K562 (cell line): ENCODE results near the gene ANKRD13C. TPM values are rescaled to one million over a fixed set of nuclear protein-coding genes. Genes with fewer than 3 reads are reported as not detected.

Source experiments
- ARID1B ChIP-seq: fragments of 450-650 bp; IDR thresholded peaks from 2 replicates; pipeline ENCODE4 v1.6.1; 2016; ENCODE audit warnings: antibody characterized with exemption, mild to moderate bottlenecking, inconsistent platforms
- CAMTA2 ChIP-seq: fragments of 250-450 bp; sonication (Bioruptor Pico); conservative IDR thresholded peaks from 2 replicates; pipeline ENCODE4 v1.5.1; 2022
- CBX3 ChIP-seq, 2 experiments: IDR thresholded peaks; 1 replicate in 1 of 2; 2 replicates in 1 of 2; pipeline ENCODE4 v1.6.1; 2012; ENCODE audit warnings: inconsistent platforms in 2 of 2, low read length in 2 of 2, borderline replicate concordance in 1 of 2, control low read depth in 1 of 2
- CREM ChIP-seq: IDR thresholded peaks from 2 replicates; pipeline ENCODE4 v1.6.1; 2014; ENCODE audit warnings: antibody characterized with exemption, low read depth
- DIDO1 ChIP-seq: fragments of 450-650 bp; IDR thresholded peaks from 2 replicates; pipeline ENCODE4 v1.6.1; 2016; ENCODE audit warnings: low read depth, missing biosample characterization, missing genetic modification characterization
- DPF2 ChIP-seq: fragments of 450-650 bp; IDR thresholded peaks from 2 replicates; pipeline ENCODE4 v1.6.1; 2016
- ELF1 ChIP-seq: fragments of 200-800 bp; sonication (Bioruptor generic); IDR thresholded peaks from 2 replicates; pipeline ENCODE4 v1.6.1; 2016; ENCODE audit warnings: missing genetic modification characterization, missing compliant biosample characterization
- ERF ChIP-seq: fragments of 450-650 bp; formaldehyde crosslinking; IDR thresholded peaks from 2 replicates; pipeline ENCODE4 v1.4.0; 2020; ENCODE audit warnings: mild to moderate bottlenecking, mixed read lengths
- ETV1 ChIP-seq: fragments of 450-650 bp; conservative IDR thresholded peaks from 2 replicates; pipeline ENCODE4 v1.6.1; 2016; ENCODE audit warnings: missing genetic modification characterization, control low read depth, low read depth, missing compliant biosample characterization
- GABPA ChIP-seq: fragments of 200-800 bp; sonication (Bioruptor generic); conservative IDR thresholded peaks from 2 replicates; pipeline ENCODE4 v1.6.1; 2016; ENCODE audit warnings: low read depth, missing genetic modification characterization, missing compliant biosample characterization
- HNRNPK ChIP-seq: fragments of 200-400 bp; formaldehyde crosslinking; IDR thresholded peaks from one replicate; pipeline ENCODE4 v1.6.1; 2018; ENCODE audit warnings: mild to moderate bottlenecking, low read depth, low read length; ENCODE audit not compliant: poor library complexity, severe bottlenecking
- IFI16 ChIP-seq: fragments of 250-450 bp; sonication (Bioruptor Pico); IDR thresholded peaks from 2 replicates; pipeline ENCODE4 v2.1.2; 2022; ENCODE audit warnings: mild to moderate bottlenecking, inconsistent platforms
- IRF2 ChIP-seq: sonication (generic); formaldehyde crosslinking; IDR thresholded peaks from 2 replicates; pipeline ENCODE4 v1.8.1; 2022; ENCODE audit warnings: mild to moderate bottlenecking, missing genetic modification reagents
- JUND ChIP-seq, 2 experiments: IDR thresholded peaks; 2 replicates in 1 of 2; 3 replicates in 1 of 2; pipeline ENCODE4 v1.6.1; 2011; ENCODE audit warnings: borderline replicate concordance in 2 of 2, low read depth in 2 of 2, low read length in 2 of 2, improper control_type of control experiment in 1 of 2, missing biosample characterization in 1 of 2, missing genetic modification characterization in 1 of 2, missing genetic modification reagents in 1 of 2
- L3MBTL2 ChIP-seq: fragments of 450-650 bp; IDR thresholded peaks from 2 replicates; pipeline ENCODE4 v1.6.1; 2016; ENCODE audit warnings: mild to moderate bottlenecking, moderate library complexity
- MIER1 ChIP-seq: fragments of 450-650 bp; IDR thresholded peaks from 2 replicates; pipeline ENCODE4 v1.6.1; 2016; ENCODE audit warnings: antibody characterized with exemption, mild to moderate bottlenecking, low read depth
- MTA3 ChIP-seq: fragments of 450-650 bp; formaldehyde crosslinking; IDR thresholded peaks from 2 replicates; pipeline ENCODE4 v1.6.1; 2017; ENCODE audit warnings: mild to moderate bottlenecking, borderline replicate concordance
- NCOA4 ChIP-seq: fragments of 450-650 bp; IDR thresholded peaks from 2 replicates; pipeline ENCODE4 v1.6.1; 2018; ENCODE audit warnings: mild to moderate bottlenecking; ENCODE audit not compliant: partially characterized antibody
- NCOR1 ChIP-seq: fragments of 450-650 bp; IDR thresholded peaks from 2 replicates; pipeline ENCODE4 v1.6.1; 2016; ENCODE audit warnings: mild to moderate bottlenecking, moderate library complexity
- NR1H2 ChIP-seq: sonication (generic); formaldehyde crosslinking; IDR thresholded peaks from 2 replicates; pipeline ENCODE4 v1.4.0; 2020; ENCODE audit warnings: mild to moderate bottlenecking, missing genetic modification reagents
- PHB2 ChIP-seq: fragments of 450-650 bp; IDR thresholded peaks from 2 replicates; pipeline ENCODE4 v1.6.1; 2017; ENCODE audit warnings: low read depth
- RBM25 ChIP-seq: fragments of 200-400 bp; formaldehyde crosslinking; IDR thresholded peaks from 2 replicates; pipeline ENCODE4 v1.6.1; 2018; ENCODE audit warnings: low read length, low read depth, moderate library complexity; ENCODE audit not compliant: severe bottlenecking
- SAP30 ChIP-seq: fragments of 200-600 bp; sonication (generic); IDR thresholded peaks from 2 replicates; pipeline ENCODE4 v1.6.1; 2012; ENCODE audit warnings: borderline replicate concordance, low read depth, mild to moderate bottlenecking, moderate library complexity, low read length, control low read depth, inconsistent platforms; ENCODE audit not compliant: insufficient read depth, poor library complexity, severe bottlenecking
- STAT5A ChIP-seq: IDR thresholded peaks from 2 replicates; pipeline ENCODE4 v1.6.1; 2012; ENCODE audit warnings: low read length, inconsistent platforms, borderline replicate concordance
- TBP ChIP-seq: optimal IDR thresholded peaks from 2 replicates; pipeline ENCODE3; 2011; ENCODE audit warnings: low read depth, low read length, improper control_type of control experiment
- TEAD1 ChIP-seq, 2 experiments: fragments of 450-650 bp in 1 of 2; sonication (generic) in 1 of 2; formaldehyde crosslinking; IDR thresholded peaks; 2 replicates each; pipeline versions ENCODE4 v1.4.0 to v1.8.0; 2020 to 2022; ENCODE audit warnings: mild to moderate bottlenecking in 2 of 2, missing genetic modification reagents in 1 of 2
- ZBTB12 ChIP-seq: fragments of 250-450 bp; sonication (Bioruptor Pico); IDR thresholded peaks from 2 replicates; pipeline ENCODE4 v1.4.0; 2020
- ZNF696 ChIP-seq: fragments of 250-450 bp; sonication (Bioruptor Pico); conservative IDR thresholded peaks from 2 replicates; pipeline ENCODE4 v1.4.0; 2020; ENCODE audit warnings: mild to moderate bottlenecking, moderate library complexity
- ZNF79 ChIP-seq: fragments of 250-450 bp; sonication (Bioruptor Pico); IDR thresholded peaks from 2 replicates; pipeline ENCODE4 v1.4.0; 2020; ENCODE audit warnings: low read depth, mild to moderate bottlenecking, moderate library complexity
- polyA plus RNA-seq, 8 experiments: library from polyadenylated mRNA; depleted of rRNA in 4 of 8; stranded (reverse) in 5 of 8; unstranded in 3 of 8; fragments of >200 nt; fragmentation: Nextera tagmentation in 2 of 8; fragmentation: Illumina TruSeq in 1 of 8; extraction: Ambion mirVana in 2 of 8; extraction: Trizol in 1 of 8; gene quantifications; 2 replicates each; pipeline versions ENCODE4 v1.2.1 to v1.2.3, GENCODE V29; 2011 to 2014; ENCODE audit warnings: inconsistent platforms in 1 of 8, missing spikeins in 1 of 8
- total RNA-seq, 7 experiments: library from RNA; depleted of rRNA in 6 of 7; stranded (reverse); fragments of >200 nt in 6 of 7; fragmentation: Illumina TruSeq in 2 of 7; extraction: Trizol in 2 of 7; gene quantifications; 2 replicates each; pipeline versions ENCODE4 v1.2.1 to v1.2.3, GENCODE V29; 2011 to 2021; ENCODE audit warnings: low replicate concordance in 1 of 7

Gene ANKRD13C
- total and polyA plus RNA-seq, 9 of the 15 experiments (the other 6 are each of a cell fraction or from before 2014, with no cell fraction given) = 3.4 to 22.8 (median 12.5) TPM

GRCh38 chr1:70354332-70355110 is at the start of gene ANKRD13C (continued):
- TF ChIP-seq ZBTB12 (CRISPR knock-in tag) (peak; percentile 91), MIER1 (0 out of 2 replicates have a peak, but pooled peaks have one; percentile 69), PHB2 (0 out of 2 replicates have a peak, but pooled peaks have one; percentile 22), ERF (CRISPR knock-in tag) (peak; percentile 54; the same call in 1 of the 2 replicates), MTA3 (peak; percentile 97), ETV1 (tag) (peak; percentile 96), ELF1 (peak; percentile 60; the same call in 1 of the 2 replicates), JUND (IDR thresholded peaks at IDR 0.05; ENCODE audit: borderline replicate concordance, low read depth, low read length) (peak; percentile 75), JUND (tag; IDR thresholded peaks at IDR 0.05; ENCODE audit: borderline replicate concordance, low read depth, low read length) (peak; percentile 81; the same call in 2 of the 3 replicates), ARID1B (peak; percentile 47), ZNF79 (CRISPR knock-in tag) (0 out of 2 replicates have a peak, but pooled peaks have one; percentile 20), DPF2 (peak; percentile 80), SAP30 (peak; percentile 20), NR1H2 (CRISPR knock-in tag) (no peak; the same call in 1 of the 2 replicates), CREM (peak; percentile 98), DIDO1 (tag) (0 out of 2 replicates have a peak, but pooled peaks have one; percentile 23), TEAD1 (CRISPR knock-in tag; IDR thresholded peaks at IDR 0.05) (peak; percentile 89 to 98), NCOA4 (peak; percentile 9), CAMTA2 (CRISPR knock-in tag) (0 out of 2 replicates have a peak, but pooled peaks have one; percentile 20), STAT5A (peak; percentile 58), RBM25 (no peak), NCOR1 (peak; percentile 62), HNRNPK (no peak), TBP (peak; percentile 96), GABPA (peak; percentile 92), IFI16 (0 out of 2 replicates have a peak, but pooled peaks have one; percentile 53), CBX3 (IDR thresholded peaks at IDR 0.05; ENCODE audit: borderline replicate concordance in 1 of 2, low read length in 2 of 2) (peak in 1 of 2 experiments; percentile 40; a peak in 1 of 3 replicates), L3MBTL2 (peak; percentile 96), IRF2 (CRISPR knock-in tag) (no peak), ZNF696 (CRISPR knock-in tag) (0 out of 2 replicates have a peak, but pooled peaks have one; percentile 8)
